Kidney (tissue), 14 donors: ENCODE data around the gene STXBP6. TPM values are rescaled to one million over a fixed set of nuclear protein-coding genes. Genes with fewer than 3 reads are reported as not detected.
A peak's percentile ranks its signal among the peaks of the same experiment; 100 is the strongest.

ENCODE experiments used
- DNase-seq, 5 donors: peaks; one replicate each; pipeline ENCODE4 v3.0.0-alpha.2; 2013 to 2020
- FAIRE-seq: peaks from 2 replicates; lab custom pipeline; 2012; peaks lifted over from hg19 to GRCh38; lab: Jason Lieb, UNC
- H3K27ac ChIP-seq, 2 donors: one replicate each; pipeline ENCODE4 v1.7.0; 2013; ENCODE audit warnings: low read depth in 2 of 2, low read length in 2 of 2, inconsistent platforms in 1 of 2
- H3K27me3 ChIP-seq: one replicate; pipeline ENCODE4 v1.7.1; 2013; ENCODE audit warnings: low read length, inconsistent platforms; ENCODE audit not compliant: control insufficient read depth, insufficient read depth
- H3K36me3 ChIP-seq, 3 donors: one replicate each; pipeline versions ENCODE4 v1.7.0 to v1.7.1; 2013; ENCODE audit warnings: low read length in 3 of 3, control low read depth in 1 of 3, inconsistent platforms in 1 of 3; ENCODE audit not compliant: insufficient read depth in 3 of 3, control insufficient read depth in 2 of 3
- H3K4me1 ChIP-seq, 3 donors: one replicate each; pipeline versions ENCODE4 v1.7.0 to v1.7.1; 2013; ENCODE audit warnings: low read length in 3 of 3, inconsistent platforms in 1 of 3, low read depth in 1 of 3; ENCODE audit not compliant: control insufficient read depth in 2 of 3, insufficient read depth in 2 of 3
- H3K4me3 ChIP-seq, 3 donors: one replicate each; pipeline versions ENCODE4 v1.7.0 to v1.8.1; 2013; ENCODE audit warnings: low read length in 3 of 3, control low read depth in 1 of 3, inconsistent platforms in 1 of 3
- H3K9ac ChIP-seq, 3 donors: one replicate each; pipeline versions ENCODE4 v1.7.0 to v1.7.1; 2013; ENCODE audit warnings: low read length in 3 of 3, control low read depth in 1 of 3, inconsistent platforms in 1 of 3
- H3K9me3 ChIP-seq, 3 donors: one replicate each; pipeline versions ENCODE4 v1.7.0 to v1.7.1; 2013; ENCODE audit warnings: low read length in 3 of 3, control low read depth in 1 of 3, inconsistent platforms in 1 of 3; ENCODE audit not compliant: control insufficient read depth in 2 of 3, insufficient read depth in 1 of 3
- CTCF ChIP-seq: IDR thresholded peaks from 3 replicates; pipeline ENCODE4 v1.5.1; 2012; ENCODE audit warnings: mild to moderate bottlenecking, moderate library complexity, borderline replicate concordance; ENCODE audit not compliant: insufficient read depth; ENCODE audit errors: extremely low read depth
- intact Hi-C: fragments of 100-400 bp; cut with DNase I; formaldehyde crosslinking; loops from one replicate; pipeline ENCODE4 v1.11.1; 2022
- polyA plus RNA-seq: library from polyadenylated mRNA; stranded (reverse); fragments of 350-450 nt; fragmentation: Illumina TruSeq; extraction: RNeasy Lipid Tissue Mini Kit (QIAGEN cat#74804); gene quantifications from one replicate; pipeline ENCODE4 v1.2.3, GENCODE V29; 2014; ENCODE audit warnings: low read depth, low replicate concordance; ENCODE audit not compliant: insufficient read depth
- total RNA-seq: library from RNA; stranded (reverse); fragmentation: NEBNext Ultra II Directional; extraction: Animal tissue kit (Norgen Biotek cat#: 25700); gene quantifications from one replicate; pipeline ENCODE4 v1.2.1, GENCODE V29; 2021
- donor health status: control.
- donor health status: control.
- donor health status: control.
- donor health status: control.
- donor health status: control.
- donor health status: DM: yes; HTN: yes; CAD: no.
- donor health status: Normal renal cell carcinoma (clear cell type).

STXBP6 gene
- total and polyA plus RNA-seq, 2 donors from 2014 or later = 2.8 to 3.9 TPM

- H3K36me3 ChIP-seq = no peaks in the 10 kb centered on the region
- H3K9ac ChIP-seq = no peak overlapping the region
- no peak for TF ChIP-seq CTCF
- DNase-seq = no peak
- no peaks in the 10 kb centered on the region for H3K27me3 ChIP-seq
- H3K4me3 ChIP-seq = no peak overlapping the region
- no peak for FAIRE-seq
- H3K4me1 ChIP-seq = peaks cover 0 to 18% (median 5%) of the 10 kb centered on the region in 3 donors
- H3K27ac ChIP-seq = no peak overlapping the region
- intact Hi-C loops = no loop called here
- no peaks in the 10 kb centered on the region for H3K9me3 ChIP-seq
Observed at GRCh38 chr14:24986206-24986893, 63.6 kb downstream of the STXBP6 start.

GRCh38 chr14:24984846-24985589, 64.9 kb downstream of the STXBP6 start:
- no peak overlapping the region for H3K9ac ChIP-seq
- H3K27me3 ChIP-seq = no peaks in the 10 kb centered on the region
- H3K4me3 ChIP-seq = no peak overlapping the region
- intact Hi-C loops = no loop called here
- no peaks in the 10 kb centered on the region for H3K36me3 ChIP-seq
- no peak for TF ChIP-seq CTCF
- DNase-seq (peak in 3 of 5 donors; percentile 17 to 68 (median 46)), FAIRE-seq (no peak)
- H3K27ac ChIP-seq = no peak overlapping the region
- peaks cover 0 to 18% (median 5%) of the 10 kb centered on the region in 3 donors for H3K4me1 ChIP-seq
- H3K9me3 ChIP-seq = no peaks in the 10 kb centered on the region

GRCh38 chr14:24982472-24983155, 67.3 kb downstream of the STXBP6 start:
- Histone ChIP-seq H3K36me3 (no peaks in the 10 kb centered on the region), H3K27me3 (no peaks in the 10 kb centered on the region), H3K4me3 (no peak overlapping the region), H3K4me1 (peaks cover 0 to 28% (median 14%) of the 10 kb centered on the region in 3 donors), H3K9me3 (no peaks in the 10 kb centered on the region), H3K27ac (no peak overlapping the region), H3K9ac (no peak overlapping the region)
- FAIRE-seq (no peak), DNase-seq (no peak)
- intact Hi-C loops = no loop called here
- TF ChIP-seq CTCF = no peak
